Mammary epithelial cell (primary cell): Measurements from ENCODE around the gene ACOT13.

ENCODE experiments used
- CTCF ChIP-seq, 2 donors: IDR thresholded peaks in 1 of 2; conservative IDR thresholded peaks in 1 of 2; 2 replicates each; pipeline ENCODE4 v1.5.1; 2011 to 2012; ENCODE audit warnings: inconsistent platforms in 2 of 2, low read length in 2 of 2, mild to moderate bottlenecking in 2 of 2, control low read depth in 1 of 2, low read depth in 1 of 2; ENCODE audit not compliant: insufficient read depth in 1 of 2; ENCODE audit errors: extremely low read depth in 1 of 2
- EZH2 ChIP-seq: IDR thresholded peaks from 2 replicates; pipeline ENCODE4 v1.6.1; 2012; ENCODE audit warnings: low read length, inconsistent platforms, borderline replicate concordance

- no peak for TF ChIP-seq CTCF (conservative IDR thresholded peaks at IDR 0.05 in 1 of 2, IDR thresholded peaks at IDR 0.05 in 1 of 2; ENCODE audit: extremely low read depth in 1 of 2, insufficient read depth in 1 of 2, low read depth in 1 of 2, low read length in 2 of 2)
- TF ChIP-seq EZH2, result no peak
Observed at GRCh38 chr6:24690593-24690992, 23.7 kb downstream of the ACOT13 start.
